NCI-H345 (cell line): ENCODE data around the gene IRF9.

Experiments
- DNase-seq: peaks from one replicate; lab custom pipeline; 2025; lab: John Stamatoyannopoulos, UW

Gene IRF9

GRCh38 chr14:24131549-24131966 lies 29.5 kb upstream of the IRF9 start:
- DNase-seq = no peak

- no peak for DNase-seq
These were observed 28.9 kb upstream of the IRF9 start for GRCh38 chr14:24132061-24132685.

GRCh38 chr14:24132976-24133375 lies 28.1 kb upstream of the IRF9 start:
- DNase-seq = no peak

- DNase-seq = no peak
These were observed 27.3 kb upstream of the IRF9 start for GRCh38 chr14:24133735-24134134.

GRCh38 chr14:24135584-24135833 lies 25.6 kb upstream of the IRF9 start:
- no peak for DNase-seq

GRCh38 chr14:24135834-24136683 lies 25.0 kb upstream of the IRF9 start, which contains the start of gene PSME1:
Gene PSME1 (plus strand): TSS chr14:24136194. CDS start chr14:24136263, 69 bp downstream.
- peak; percentile 94 for DNase-seq

GRCh38 chr14:24136684-24137528 lies 24.2 kb upstream of the IRF9 start:
- DNase-seq = no peak

- no peak for DNase-seq
These were observed 23.3 kb upstream of the IRF9 start for GRCh38 chr14:24137529-24138395.

GRCh38 chr14:24138396-24139271 lies 22.4 kb upstream of the IRF9 start:
- no peak for DNase-seq

GRCh38 chr14:24139272-24139934 lies 21.7 kb upstream of the IRF9 start:
- DNase-seq = peak; percentile 10

GRCh38 chr14:24141097-24141880 lies 19.8 kb upstream of the IRF9 start, which contains the start of gene EMC9:
Gene EMC9 (minus strand): TSS chr14:24141591. CDS start chr14:24141304, 287 bp downstream.
- peak; percentile 100 for DNase-seq

GRCh38 chr14:24143511-24143910 lies 17.6 kb upstream of the IRF9 start:
- DNase-seq = no peak

- no peak for DNase-seq
These were observed 16.6 kb upstream of the IRF9 start for GRCh38 chr14:24144451-24144850.

GRCh38 chr14:24145219-24145618 lies 15.8 kb upstream of the IRF9 start:
- DNase-seq = no peak

GRCh38 chr14:24145690-24146452 lies 15.2 kb upstream of the IRF9 start:
- DNase-seq = peak; percentile 42

GRCh38 chr14:24146453-24146977 lies 14.6 kb upstream of the IRF9 start, which contains the start of gene PSME2:
Gene PSME2 (minus strand): TSS chr14:24146610. CDS start chr14:24146581, 29 bp downstream.
- peak; percentile 98 for DNase-seq

- peak; percentile 99 for DNase-seq
These were observed 13.9 kb upstream of the IRF9 start, which contains the start of gene RNF31 for GRCh38 chr14:24146978-24147760. Gene RNF31 (plus strand): TSS chr14:24147498. CDS start chr14:24147699, 201 bp downstream.
